GM12878 (cell line): ENCODE measurements around the gene CBS. TPM values are rescaled to one million over a fixed set of nuclear protein-coding genes. Genes with fewer than 3 reads are reported as not detected.
"Not testable (repeated sequence)": the region's sequence is repeated elsewhere in the genome, so short reads cannot be mapped to it uniquely, and the experiment has no call there.

Experiments
- ATAC-seq: fragments of 200-7000 bp; cut with Tn5 transposase; 3 replicates; pipeline ENCODE4 v1.9.1; 2020; ENCODE audit warnings: mild to moderate bottlenecking, moderate library complexity
- BruUV-seq: library from RNA; stranded (reverse); fragments of 400-500 nt; replicated peaks from 2 replicates; lab custom pipeline; 2021; lab: Mats Ljungman, UMichigan
- CTCF ChIA-PET: fragments of 300-600 bp; sonication (Branson Sonifier 250); formaldehyde crosslinking; extraction: SDS; loops from one replicate; lab custom pipeline; 2021; ENCODE audit warnings: inconsistent platforms; lab: Yijun Ruan, JAX
- POLR2A ChIA-PET: fragments of 350-600 bp; formaldehyde crosslinking; extraction: SDS; loops from one replicate; lab custom pipeline; 2021; ENCODE audit warnings: inconsistent platforms; lab: Charles Lee
- RAD21 ChIA-PET: fragments of 300-600 bp; sonication (Branson Sonifier 250); formaldehyde crosslinking; loops from one replicate; lab custom pipeline; 2023; ENCODE audit warnings: antibody characterized with exemption; ENCODE audit not compliant: unreplicated experiment; lab: Charles Lee
- SMC1A ChIA-PET: fragments of 300-600 bp; sonication (Branson Sonifier 250); formaldehyde crosslinking; loops from one replicate; lab custom pipeline; 2023; ENCODE audit not compliant: unreplicated experiment, uncharacterized antibody; lab: Charles Lee
- DNase-seq: peaks from one replicate; pipeline ENCODE4 v3.0.0-alpha.2; 2011; ENCODE audit warnings: low read depth, low spot score
- FAIRE-seq: peaks from 3 replicates; lab custom pipeline; 2011; peaks lifted over from hg19 to GRCh38; lab: Jason Lieb, UNC
- H2AFZ ChIP-seq: 2 replicates; pipeline ENCODE4 v1.6.0; 2011; ENCODE audit warnings: low read depth, low read length, control low read depth; ENCODE audit not compliant: control insufficient read depth
- H3K27ac ChIP-seq: 2 replicates; pipeline ENCODE4 v1.5.1; 2011; ENCODE audit warnings: control low read depth; ENCODE audit not compliant: control insufficient read depth, insufficient read depth
- H3K27me3 ChIP-seq, 2 experiments: replicated peaks in 1 of 2; 2 replicates each; pipeline versions ENCODE4 v1.6.0 to v1.6.1; 2011; ENCODE audit warnings: low read length in 1 of 2; ENCODE audit not compliant: control insufficient read depth in 2 of 2, insufficient read depth in 2 of 2
- H3K36me3 ChIP-seq, 2 experiments: 2 replicates each; pipeline ENCODE4 v1.5.1; 2011; ENCODE audit warnings: low read length in 1 of 2; ENCODE audit not compliant: control insufficient read depth in 2 of 2, insufficient read depth in 2 of 2
- H3K4me1 ChIP-seq: 2 replicates; pipeline ENCODE4 v1.6.1; 2011; ENCODE audit warnings: mild to moderate bottlenecking, low read length, moderate library complexity, mixed read lengths; ENCODE audit not compliant: control insufficient read depth, insufficient read depth
- H3K4me2 ChIP-seq: 2 replicates; pipeline ENCODE4 v1.6.0; 2011; ENCODE audit warnings: control low read depth; ENCODE audit not compliant: control insufficient read depth, insufficient read depth
- H3K4me3 ChIP-seq: fragments of 200-600 bp; sonication (generic); 2 replicates; pipeline ENCODE4 v1.5.1; 2016
- H3K79me2 ChIP-seq: 2 replicates; pipeline ENCODE4 v1.6.0; 2011; ENCODE audit warnings: low read length; ENCODE audit not compliant: control insufficient read depth, insufficient read depth
- H3K9ac ChIP-seq: 2 replicates; pipeline ENCODE4 v1.8.0; 2011; ENCODE audit warnings: low read length, control low read depth, mixed read lengths; ENCODE audit not compliant: control insufficient read depth, insufficient read depth
- H3K9me3 ChIP-seq: replicated peaks from 3 replicates; pipeline ENCODE4 v1.5.1; 2011; ENCODE audit warnings: mild to moderate bottlenecking, low read length; ENCODE audit not compliant: control insufficient read depth, insufficient read depth
- H4K20me1 ChIP-seq: 2 replicates; pipeline ENCODE4 v1.6.0; 2011; ENCODE audit not compliant: control insufficient read depth, insufficient read depth
- WGBS: methylation state at CpG from one replicate; pipeline ENCODE4 v1.1.6; 2016; ENCODE audit warnings: low lambda C conversion rate; ENCODE audit not compliant: insufficient replicate concordance, insufficient coverage; ENCODE audit errors: missing lambda C conversion rate; 5-methylcytosine and 5-hydroxymethylcytosine counted together
- in situ Hi-C: fragments of 300-500 bp; cut with MboI; formaldehyde crosslinking; loops from 9 replicates; pipeline ENCODE4 v1.14.3; 2018; ENCODE audit warnings: mixed read lengths
- intact Hi-C: fragments of 100-400 bp; cut with micrococcal nuclease; formaldehyde crosslinking; loops from one replicate; pipeline ENCODE4 v1.14.2; 2022; ENCODE audit not compliant: unreplicated experiment
- polyA plus RNA-seq, 11 experiments: library from polyadenylated mRNA; depleted of rRNA in 4 of 11; unstranded in 6 of 11; stranded (reverse) in 5 of 11; fragments of >200 nt; fragmentation: Nextera tagmentation in 4 of 11; fragmentation: Illumina TruSeq in 1 of 11; extraction: Ambion mirVana in 4 of 11; extraction: Trizol in 1 of 11; gene quantifications; 1 replicate in 1 of 11; 2 replicates in 10 of 11; pipeline versions ENCODE4 v1.2.1 to v1.2.3, GENCODE V29; 2011 to 2016; ENCODE audit warnings: inconsistent platforms in 2 of 11, missing spikeins in 2 of 11, low read depth in 1 of 11
- total RNA-seq, 4 experiments: library from RNA; depleted of rRNA in 3 of 4; stranded (reverse); fragments of >200 nt in 3 of 4; fragmentation: Illumina TruSeq in 1 of 4; extraction: Trizol in 1 of 4; gene quantifications; 2 replicates each; pipeline versions ENCODE4 v1.2.1 to v1.2.3, GENCODE V29; 2013 to 2021

CBS gene
- total and polyA plus RNA-seq, 10 of the 15 experiments (the other 5 are each of a cell fraction or from before 2014, with no cell fraction given), result 0.10 to 4.4 (median 2.0) TPM

GRCh38 chr21:43043291-43043690, 32.3 kb downstream of the CBS start:
- FAIRE-seq, H3K9ac ChIP-seq, H3K9me3 ChIP-seq, ATAC-seq, intact Hi-C loops, RAD21 ChIA-PET, CTCF ChIA-PET, H3K27ac ChIP-seq, H3K36me3 ChIP-seq, H4K20me1 ChIP-seq, BruUV-seq, H2AFZ ChIP-seq, H3K79me2 ChIP-seq, SMC1A ChIA-PET, H3K4me1 ChIP-seq, in situ Hi-C loops, H3K4me2 ChIP-seq, H3K27me3 ChIP-seq, POLR2A ChIA-PET, H3K4me3 ChIP-seq, DNase-seq: not testable (repeated sequence)
- WGBS, result 70% methylated on average over 7 of the region's 14 CpGs

GRCh38 chr21:43042169-43042568, 33.5 kb downstream of the CBS start:
- SMC1A ChIA-PET, H2AFZ ChIP-seq, RAD21 ChIA-PET, in situ Hi-C loops, H3K4me1 ChIP-seq, BruUV-seq, CTCF ChIA-PET, DNase-seq, ATAC-seq, H3K36me3 ChIP-seq, H3K9ac ChIP-seq, POLR2A ChIA-PET, FAIRE-seq, intact Hi-C loops, H4K20me1 ChIP-seq, H3K27me3 ChIP-seq, H3K4me2 ChIP-seq, H3K27ac ChIP-seq, H3K79me2 ChIP-seq, H3K4me3 ChIP-seq, H3K9me3 ChIP-seq: not testable (repeated sequence)
- 60% methylated on average over 1 of the region's 5 CpGs for WGBS

GRCh38 chr21:43038659-43039044, 37.0 kb downstream of the CBS start:
- POLR2A ChIA-PET, SMC1A ChIA-PET, H4K20me1 ChIP-seq, H3K4me1 ChIP-seq, in situ Hi-C loops, H3K36me3 ChIP-seq, H3K79me2 ChIP-seq, CTCF ChIA-PET, RAD21 ChIA-PET, H2AFZ ChIP-seq, H3K27ac ChIP-seq, BruUV-seq, H3K4me2 ChIP-seq, ATAC-seq, H3K9me3 ChIP-seq, H3K9ac ChIP-seq, H3K4me3 ChIP-seq, intact Hi-C loops, DNase-seq, FAIRE-seq, H3K27me3 ChIP-seq: not testable (repeated sequence)
- WGBS, result 60% methylated on average over 3 of the region's 10 CpGs

GRCh38 chr21:43037918-43038658, 37.5 kb downstream of the CBS start:
- in situ Hi-C loops, H3K4me3 ChIP-seq, H3K9ac ChIP-seq, H3K27me3 ChIP-seq, H3K36me3 ChIP-seq, H3K4me2 ChIP-seq, H3K27ac ChIP-seq, H3K79me2 ChIP-seq, H4K20me1 ChIP-seq, POLR2A ChIA-PET, H2AFZ ChIP-seq, DNase-seq, RAD21 ChIA-PET, BruUV-seq, H3K4me1 ChIP-seq, SMC1A ChIA-PET, CTCF ChIA-PET, H3K9me3 ChIP-seq, FAIRE-seq, ATAC-seq, intact Hi-C loops: not testable (repeated sequence)
- WGBS, result 76% methylated on average over 5 of the region's 19 CpGs
